ENCODE measurements around the gene CFAP74.
"Not testable (repeated sequence)": the region's sequence is repeated elsewhere in the genome, so short reads cannot be mapped to it uniquely, and the experiment has no call there.

The CFAP74 gene

GRCh38 chr1:1945782-1946393, 57.7 kb downstream of the CFAP74 start:
- no peak for DNase-seq (ENCODE audit: low spot score)

- DNase-seq (ENCODE audit: low spot score), result peak; percentile 68
Observed at GRCh38 chr1:1943834-1944570, 59.6 kb downstream of the CFAP74 start.

- peak; percentile 67 for DNase-seq (ENCODE audit: low spot score)
Observed at GRCh38 chr1:1942753-1943656, 60.6 kb downstream of the CFAP74 start.

- DNase-seq (ENCODE audit: low spot score), result no peak
Observed at GRCh38 chr1:1941868-1942752, 61.5 kb downstream of the CFAP74 start.

GRCh38 chr1:1941211-1941841, 62.3 kb downstream of the CFAP74 start:
- no peak for DNase-seq (ENCODE audit: low spot score)

- DNase-seq (ENCODE audit: low spot score), result no peak
Observed at GRCh38 chr1:1940123-1940425, 63.5 kb downstream of the CFAP74 start.

- DNase-seq (ENCODE audit: low spot score), result no peak
Observed at GRCh38 chr1:1939296-1940122, 64.1 kb downstream of the CFAP74 start.

- no peak for DNase-seq (ENCODE audit: low spot score)
Observed at GRCh38 chr1:1938613-1939295, 64.8 kb downstream of the CFAP74 start.

GRCh38 chr1:1938276-1938573, 65.4 kb downstream of the CFAP74 start:
- DNase-seq (ENCODE audit: low spot score), result no peak

GRCh38 chr1:1937549-1938275, 65.9 kb downstream of the CFAP74 start:
- no peak for DNase-seq (ENCODE audit: low spot score)

- peak; percentile 68 for DNase-seq (ENCODE audit: low spot score)
Observed at GRCh38 chr1:1937061-1937460, 66.5 kb downstream of the CFAP74 start.

- not testable (repeated sequence) for DNase-seq (ENCODE audit: low spot score)
Observed at GRCh38 chr1:1934848-1935247, 68.7 kb downstream of the CFAP74 start.

GRCh38 chr1:1929639-1930545, 73.7 kb downstream of the CFAP74 start:
- no peak for DNase-seq (ENCODE audit: low spot score)

- no peak for DNase-seq (ENCODE audit: low spot score)
Observed at GRCh38 chr1:1929102-1929638, 74.4 kb downstream of the CFAP74 start.

- DNase-seq (ENCODE audit: low spot score), result no peak
Observed at GRCh38 chr1:1928231-1929101, 75.1 kb downstream of the CFAP74 start.

GRCh38 chr1:1927751-1928150, 75.8 kb downstream of the CFAP74 start:
- no peak for DNase-seq (ENCODE audit: low spot score)

Data from SW480 (cell line).